HG02840 (cell line): Measurements from ENCODE around the gene PDE6B.

Experiments used
- ATAC-seq: cut with Tn5 transposase; IDR thresholded peaks from one replicate; pipeline ENCODE4 v1.9.1; 2021; ENCODE audit warnings: mild to moderate bottlenecking, moderate library complexity, moderate number of reproducible peaks; ENCODE audit not compliant: unreplicated experiment, low FRiP score

The PDE6B gene

DNA sequence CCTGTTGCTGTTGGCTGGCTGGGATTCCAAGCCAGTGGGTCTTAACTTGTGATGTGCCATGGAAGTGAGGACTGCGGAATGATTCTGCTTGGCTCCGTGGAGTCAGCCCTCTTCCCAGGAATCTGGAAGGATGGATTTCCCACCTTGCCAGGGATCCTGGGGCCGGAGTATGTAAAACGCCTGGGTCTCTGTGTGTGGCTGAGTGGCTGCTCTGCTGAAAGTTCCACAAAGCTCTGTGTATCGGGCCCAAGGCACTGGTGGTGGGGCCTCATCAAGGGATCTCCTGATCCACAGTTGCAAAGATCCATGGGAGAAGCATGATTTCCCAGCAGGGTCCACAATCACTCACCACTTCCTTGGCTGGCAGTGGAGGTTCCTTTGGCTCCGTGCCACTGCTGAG, 25.2 kb upstream of the PDE6B start:
- ATAC-seq: no peak

DNA sequence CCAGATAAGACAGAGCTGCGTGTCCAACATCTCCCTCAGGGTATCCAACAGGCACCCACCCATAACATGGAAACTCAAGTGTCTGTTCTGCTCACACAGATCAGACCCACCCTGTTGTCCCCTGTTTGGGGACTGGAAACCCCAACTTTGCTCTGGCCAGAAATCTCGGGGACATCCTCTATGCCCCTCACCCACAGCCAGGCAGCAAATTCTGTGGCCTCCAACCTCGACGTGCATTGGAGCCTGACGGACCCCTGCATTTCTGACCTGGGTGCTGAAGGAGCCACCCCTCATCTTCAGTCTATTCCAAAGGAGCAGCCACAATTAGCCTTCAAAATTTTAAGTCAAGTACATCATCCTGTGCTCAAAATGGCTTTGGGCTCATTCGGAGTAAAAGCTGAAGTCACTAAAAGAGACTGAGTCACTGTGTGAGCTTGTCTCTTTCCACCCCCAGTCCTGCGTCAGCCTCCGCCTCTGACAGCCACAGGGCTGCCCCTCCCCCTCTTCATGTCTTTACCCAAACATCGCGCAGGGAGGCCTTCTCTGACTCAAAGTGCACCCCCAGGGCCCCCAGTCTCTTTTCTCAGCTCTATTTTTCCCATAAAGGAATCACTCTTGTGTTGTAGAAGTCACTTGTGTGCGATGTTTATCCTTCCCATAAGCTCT, 24.4 kb upstream of the PDE6B start:
- ATAC-seq: no peak

DNA sequence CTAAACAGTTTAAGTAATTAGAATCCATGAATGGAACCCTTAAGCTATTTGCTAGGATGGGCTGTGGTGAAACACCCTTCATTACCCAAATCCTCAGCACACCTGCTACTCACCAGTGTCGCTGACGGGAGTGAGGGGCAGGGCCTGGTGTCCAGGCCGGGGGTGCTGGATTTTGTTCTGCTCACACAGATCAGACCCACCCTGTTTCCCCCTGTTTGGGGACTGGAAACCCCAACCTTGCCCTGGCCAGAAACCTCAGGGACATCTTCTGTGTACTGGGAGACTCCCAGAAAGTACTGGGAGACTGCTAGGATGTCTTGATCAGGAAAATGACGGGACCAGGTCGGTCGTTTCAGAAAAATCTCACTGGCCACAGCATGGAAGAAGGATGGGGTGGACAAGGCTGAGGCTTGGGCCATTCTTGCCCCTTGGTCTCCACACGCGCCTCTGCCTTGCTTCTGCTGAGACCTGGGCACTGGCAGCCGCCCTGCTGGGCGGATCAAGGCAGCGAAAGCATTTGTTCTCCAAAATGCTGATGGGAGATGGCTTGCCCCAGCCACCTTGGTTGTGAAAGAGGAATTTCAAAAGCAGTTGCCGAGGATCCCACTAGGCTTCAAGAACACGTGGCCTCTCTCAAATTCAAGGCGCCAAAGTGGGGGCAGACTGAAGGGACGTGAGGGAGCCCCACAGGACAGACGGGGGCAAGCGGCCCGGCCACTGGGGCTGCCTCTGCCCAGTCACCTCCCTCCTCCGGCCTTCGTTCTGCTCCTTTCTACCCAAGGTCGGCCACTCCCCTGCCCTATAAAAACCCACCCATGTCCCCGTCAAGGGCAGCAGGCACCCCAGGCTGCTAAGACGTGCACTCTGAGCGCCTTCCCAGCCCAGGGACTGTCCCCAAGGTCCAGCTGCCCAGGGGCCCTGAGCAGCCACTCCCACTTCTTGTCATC, 23.5 kb upstream of the PDE6B start:
- ATAC-seq: no peak

DNA sequence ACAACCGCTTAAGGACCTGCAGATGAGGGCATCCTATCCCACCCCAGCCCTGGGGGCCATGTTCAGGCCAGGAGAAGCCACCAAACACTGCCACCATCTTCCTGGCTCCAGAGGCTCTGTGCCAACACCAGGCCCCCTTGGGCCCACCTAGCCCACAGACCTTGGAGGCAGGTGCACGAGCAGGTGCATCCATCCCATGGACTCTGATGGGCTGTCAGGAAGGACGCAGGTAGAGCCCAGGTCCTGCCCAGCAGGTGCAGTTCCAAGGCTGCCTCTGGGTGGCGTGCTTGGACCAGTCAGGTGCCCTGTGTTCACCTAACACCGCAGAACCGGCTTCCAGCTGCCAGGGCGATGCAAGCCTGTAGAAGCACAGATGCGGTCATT, 22.8 kb upstream of the PDE6B start:
- no peak for ATAC-seq

GRCh38 chr4:604131-604530, 21.2 kb upstream of the PDE6B start:
- no peak for ATAC-seq

- no peak for ATAC-seq
Measured at GRCh38 chr4:605702-606425, 19.5 kb upstream of the PDE6B start.

- ATAC-seq: no peak
Measured at GRCh38 chr4:608236-608635, 17.1 kb upstream of the PDE6B start.

DNA sequence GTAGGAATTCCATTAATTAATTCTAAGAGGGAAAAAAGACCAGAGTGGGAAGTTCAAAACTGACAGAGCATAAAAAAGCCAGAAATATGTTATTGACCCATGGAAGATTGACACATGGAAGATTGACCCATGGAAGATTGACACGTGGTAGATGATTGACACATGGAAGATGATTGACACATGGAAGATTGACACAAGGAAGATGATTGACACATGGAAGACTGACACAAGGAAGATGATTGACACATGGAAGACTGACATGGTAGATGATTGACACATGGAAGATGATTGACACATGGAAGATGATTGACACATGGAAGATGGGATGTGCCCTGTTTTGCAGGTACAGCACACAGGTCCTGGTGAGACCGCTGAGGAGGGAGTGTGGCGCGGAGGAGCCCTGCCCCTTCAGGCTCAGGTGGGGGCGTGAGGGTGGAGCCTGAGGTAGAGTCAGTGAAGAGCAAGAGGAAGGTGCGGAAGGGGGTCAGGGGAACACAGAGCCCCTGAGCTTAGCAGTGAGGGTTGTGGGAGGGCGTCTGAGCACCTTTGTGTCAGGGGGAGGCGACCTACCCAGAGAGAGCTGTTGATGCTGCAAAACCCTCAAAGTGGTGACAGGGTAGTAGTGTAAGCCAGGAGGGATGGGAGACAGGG, 15.8 kb upstream of the PDE6B start:
- ATAC-seq: no peak

- no peak for ATAC-seq
Measured at GRCh38 chr4:610411-611261, 14.7 kb upstream of the PDE6B start.

- no peak for ATAC-seq
Measured at GRCh38 chr4:612052-612748, 13.2 kb upstream of the PDE6B start.

DNA sequence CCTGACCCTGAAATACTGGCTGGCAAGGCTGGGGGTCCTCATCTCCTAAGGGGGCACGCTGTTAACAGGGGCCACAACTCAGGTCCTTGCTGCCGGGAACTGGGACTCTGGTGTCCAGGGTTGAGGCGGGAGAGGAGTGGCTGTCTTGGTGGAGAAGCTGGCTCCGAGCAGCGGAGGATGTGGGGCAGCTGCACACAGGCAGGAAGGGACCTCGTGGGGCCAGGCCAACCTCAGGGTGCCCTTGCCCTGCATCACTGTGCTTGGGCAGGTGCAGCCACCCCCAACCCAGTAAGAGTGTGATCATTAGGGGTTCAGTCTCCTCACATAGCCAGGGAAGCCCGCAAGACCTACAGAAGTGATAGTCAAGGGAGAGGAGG, 12.6 kb upstream of the PDE6B start:
- ATAC-seq: no peak

DNA sequence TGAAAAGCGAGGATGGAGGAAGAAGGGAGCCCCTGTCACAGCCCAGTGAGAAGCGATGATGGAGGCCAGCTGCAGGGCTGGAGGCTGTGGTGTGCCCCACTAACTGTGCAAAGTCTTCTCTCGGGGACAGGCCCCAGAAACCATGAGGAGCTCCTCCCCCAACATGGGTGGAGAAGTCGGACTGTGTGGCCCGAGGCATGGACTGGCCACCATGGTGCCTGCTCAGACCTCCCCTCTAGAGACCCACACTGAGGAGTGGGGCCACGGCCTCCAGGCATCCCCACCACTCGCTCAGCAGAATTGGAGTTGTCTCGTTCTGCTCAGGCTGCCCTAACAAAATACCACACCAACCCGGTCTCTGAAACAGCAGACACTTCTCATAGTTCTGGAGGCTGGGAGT, 12.2 kb upstream of the PDE6B start:
- no peak for ATAC-seq

DNA sequence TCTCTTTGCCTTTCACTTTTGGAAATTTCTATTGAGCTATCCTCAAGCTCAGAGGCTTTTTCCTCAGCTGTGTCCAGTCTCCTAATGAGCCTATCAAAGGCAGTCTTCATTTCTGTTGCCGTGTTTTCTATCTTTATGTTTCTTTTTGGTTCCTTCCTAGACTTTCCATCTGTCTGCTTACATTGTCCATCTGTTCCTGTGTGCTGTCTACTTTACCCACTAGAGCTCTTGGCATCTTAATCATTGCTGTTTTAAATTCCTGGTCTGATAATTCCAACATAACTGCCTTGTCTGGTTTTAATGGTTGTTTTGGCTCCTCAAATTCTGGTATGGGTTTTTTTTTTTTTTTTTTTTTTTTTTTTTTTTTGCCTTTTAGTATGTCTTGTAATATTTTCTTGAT, 9.3 kb upstream of the PDE6B start:
- no peak for ATAC-seq

DNA sequence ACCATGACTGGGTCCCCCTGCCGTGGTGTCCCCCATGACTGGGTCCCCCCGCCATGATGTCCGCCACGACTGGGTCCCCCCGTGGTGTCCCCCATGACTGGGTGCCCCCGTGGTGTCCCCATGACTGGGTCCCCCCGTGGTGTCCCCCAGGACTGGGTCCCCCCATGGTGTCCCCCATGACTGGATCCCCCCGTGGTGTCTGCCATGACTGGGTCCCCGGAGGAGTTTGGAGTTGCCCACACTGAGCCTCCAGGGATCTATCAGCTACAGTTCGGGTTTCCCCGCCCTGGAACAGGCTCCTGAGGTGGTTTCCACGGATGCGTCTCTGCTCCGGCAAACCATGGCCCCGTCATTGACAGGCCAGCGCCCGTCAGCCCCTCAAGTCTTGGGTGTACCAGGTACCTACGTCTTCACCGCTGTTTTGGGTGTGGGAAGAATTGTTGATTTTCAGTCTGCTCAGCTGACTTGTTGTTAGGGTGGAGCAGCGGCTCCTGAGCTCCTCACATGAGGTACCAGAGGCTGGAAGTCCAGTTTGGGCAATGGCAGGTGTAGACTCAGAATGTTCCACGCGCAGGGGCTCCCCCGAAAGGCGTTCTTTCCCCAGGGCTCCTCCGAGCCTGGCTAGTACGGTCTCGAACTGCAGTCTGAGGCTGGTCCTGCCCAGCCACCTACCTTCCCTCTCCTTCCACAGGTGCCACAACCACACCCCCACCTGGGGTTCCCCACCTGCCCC, 8.3 kb upstream of the PDE6B start:
- ATAC-seq: no peak

DNA sequence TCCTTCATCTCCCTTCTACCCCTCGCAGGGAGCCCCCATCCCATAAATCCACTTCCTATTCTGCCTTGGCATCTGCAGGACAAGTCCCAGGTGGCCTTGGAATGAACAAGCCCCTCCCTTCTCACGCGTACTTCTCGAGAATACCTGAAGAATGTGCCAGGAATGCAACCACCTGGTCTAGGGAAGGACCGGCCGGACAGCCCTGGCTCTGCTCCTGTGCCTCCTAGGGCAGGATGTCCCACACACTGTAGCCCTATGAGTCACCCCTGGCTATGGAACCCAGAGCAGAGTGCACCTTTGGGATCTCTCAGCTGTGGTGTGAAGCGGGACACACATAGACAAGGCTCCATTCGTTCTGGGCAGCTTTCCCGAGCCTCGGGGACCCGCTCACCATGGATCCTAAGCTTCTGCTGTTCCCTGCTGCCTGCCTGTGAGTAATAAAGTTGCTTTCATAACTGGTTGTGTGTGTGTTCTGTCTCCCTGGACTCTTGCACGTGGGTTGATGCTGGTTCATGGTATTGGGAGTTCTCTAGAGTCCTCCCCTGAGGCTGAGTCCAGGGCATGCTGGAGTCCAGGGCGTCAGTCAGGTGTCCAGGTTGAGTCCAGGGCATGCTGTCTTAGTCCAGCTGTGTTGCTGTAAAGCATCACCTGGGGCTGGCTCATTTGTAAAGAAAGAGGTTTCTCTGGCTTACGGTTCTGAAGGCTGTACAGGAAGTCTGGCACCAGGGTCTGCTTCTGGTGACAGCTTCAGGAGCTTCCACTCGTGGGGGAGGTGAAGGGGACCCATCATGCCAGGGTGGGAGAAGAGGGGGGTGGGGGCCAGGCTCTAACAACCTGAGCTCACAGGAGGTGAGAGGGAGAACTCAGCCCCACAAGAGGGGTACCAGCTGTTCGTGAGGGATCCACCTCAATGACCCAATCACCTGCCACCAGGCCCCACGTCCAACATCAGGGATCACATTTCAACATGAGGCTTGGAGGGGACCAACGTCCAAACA, 7.4 kb upstream of the PDE6B start:
- no peak for ATAC-seq

DNA sequence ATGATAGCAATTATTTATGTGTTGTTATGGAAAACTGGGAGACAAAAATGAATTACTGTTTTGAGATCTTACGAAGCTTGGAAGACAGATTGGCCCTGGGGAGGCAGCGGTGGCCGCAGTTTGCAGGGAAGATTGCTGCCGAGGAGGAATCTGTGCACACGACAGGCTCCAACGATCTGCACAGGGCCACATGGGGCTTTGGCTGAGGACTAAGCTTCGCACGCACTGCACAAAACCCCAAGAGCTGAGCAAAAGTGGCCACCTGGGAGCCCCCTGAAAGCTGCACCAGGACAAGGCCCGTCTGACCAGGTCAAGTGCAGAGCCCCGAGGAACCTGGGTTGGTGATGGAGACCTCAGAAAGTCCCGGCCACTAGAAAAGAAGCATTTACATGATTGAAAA, 5.2 kb upstream of the PDE6B start:
- ATAC-seq: no peak

DNA sequence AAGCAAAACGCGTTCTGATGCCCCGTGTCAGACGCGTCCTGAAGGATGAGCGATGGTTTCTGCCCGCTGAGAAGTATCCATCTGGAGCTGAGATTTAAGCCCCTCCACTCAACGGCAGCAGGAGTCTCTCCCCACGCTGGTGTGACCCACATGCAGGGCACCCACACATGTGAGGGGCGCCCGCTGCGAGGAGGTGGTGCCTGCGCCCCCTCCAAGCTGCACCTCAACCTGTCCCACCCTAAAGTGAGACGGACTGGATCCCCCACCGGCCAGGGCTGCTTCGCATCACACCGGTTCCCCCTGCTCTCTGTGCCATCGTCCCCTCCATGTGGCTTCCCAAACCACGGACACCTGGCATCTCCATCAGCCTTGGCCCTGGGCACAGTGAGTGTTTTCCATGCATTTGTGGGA, 4.5 kb upstream of the PDE6B start:
- ATAC-seq: no peak
